Neutrophil (primary cell): ENCODE results near the gene SYT6.

Experiments used
- H3K27ac ChIP-seq: fragments of 200-600 bp; sonication (generic); 2 replicates; pipeline ENCODE4 v1.5.1; 2016; ENCODE audit warnings: mild to moderate bottlenecking, moderate library complexity
- H3K27me3 ChIP-seq: fragments of 200-600 bp; sonication (generic); 2 replicates; pipeline ENCODE4 v1.6.0; 2016; ENCODE audit warnings: mild to moderate bottlenecking
- H3K36me3 ChIP-seq: fragments of 200-600 bp; sonication (generic); 2 replicates; pipeline ENCODE4 v1.5.1; 2017
- H3K4me1 ChIP-seq, 2 experiments: fragments of 200-600 bp in 1 of 2; sonication (generic) in 1 of 2; 1 replicate in 1 of 2; 2 replicates in 1 of 2; pipeline versions ENCODE4 v1.5.1 to v1.6.1; 2013 to 2016; ENCODE audit warnings: low read depth in 1 of 2, low read length in 1 of 2, mild to moderate bottlenecking in 1 of 2, moderate library complexity in 1 of 2; ENCODE audit not compliant: control insufficient read depth in 1 of 2, insufficient read depth in 1 of 2
- H3K4me3 ChIP-seq, 2 experiments: fragments of 200-600 bp in 1 of 2; sonication (generic) in 1 of 2; 1 replicate in 1 of 2; 2 replicates in 1 of 2; pipeline ENCODE4 v1.5.1; 2013 to 2016; ENCODE audit warnings: low read depth in 1 of 2, low read length in 1 of 2, mild to moderate bottlenecking in 1 of 2, moderate library complexity in 1 of 2
- H3K9me3 ChIP-seq: fragments of 200-600 bp; sonication (generic); 2 replicates; pipeline ENCODE4 v1.5.1; 2016
- TF ChIP-seq, protein P1 (sequence below): fragments of 200-600 bp; sonication (generic); IDR thresholded peaks from 2 replicates; pipeline ENCODE4 v1.5.1; 2016; ENCODE audit warnings: antibody characterized with exemption

Gene SYT6

DNA sequence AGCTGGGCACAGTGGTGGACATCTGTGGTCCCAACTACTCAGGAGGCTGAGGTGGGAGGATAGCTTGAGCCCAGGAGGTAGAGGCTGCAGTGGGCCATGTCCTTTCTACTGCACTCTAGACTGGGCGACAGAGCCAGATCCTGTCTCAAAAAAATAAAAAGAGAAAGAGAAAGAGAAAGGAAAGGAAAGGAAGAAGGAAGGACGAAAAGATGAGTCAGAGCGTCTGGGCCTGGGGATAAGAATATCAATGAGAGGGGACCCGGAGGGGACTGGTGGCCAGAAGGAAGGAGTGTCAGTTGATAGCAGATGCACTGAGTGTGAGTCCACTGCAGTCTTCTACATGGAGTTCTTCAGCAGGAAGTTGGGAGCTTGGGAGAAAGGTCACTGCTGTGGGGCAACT is 75.6 kb downstream of the SYT6 start:
- TF ChIP-seq, protein P1, sequence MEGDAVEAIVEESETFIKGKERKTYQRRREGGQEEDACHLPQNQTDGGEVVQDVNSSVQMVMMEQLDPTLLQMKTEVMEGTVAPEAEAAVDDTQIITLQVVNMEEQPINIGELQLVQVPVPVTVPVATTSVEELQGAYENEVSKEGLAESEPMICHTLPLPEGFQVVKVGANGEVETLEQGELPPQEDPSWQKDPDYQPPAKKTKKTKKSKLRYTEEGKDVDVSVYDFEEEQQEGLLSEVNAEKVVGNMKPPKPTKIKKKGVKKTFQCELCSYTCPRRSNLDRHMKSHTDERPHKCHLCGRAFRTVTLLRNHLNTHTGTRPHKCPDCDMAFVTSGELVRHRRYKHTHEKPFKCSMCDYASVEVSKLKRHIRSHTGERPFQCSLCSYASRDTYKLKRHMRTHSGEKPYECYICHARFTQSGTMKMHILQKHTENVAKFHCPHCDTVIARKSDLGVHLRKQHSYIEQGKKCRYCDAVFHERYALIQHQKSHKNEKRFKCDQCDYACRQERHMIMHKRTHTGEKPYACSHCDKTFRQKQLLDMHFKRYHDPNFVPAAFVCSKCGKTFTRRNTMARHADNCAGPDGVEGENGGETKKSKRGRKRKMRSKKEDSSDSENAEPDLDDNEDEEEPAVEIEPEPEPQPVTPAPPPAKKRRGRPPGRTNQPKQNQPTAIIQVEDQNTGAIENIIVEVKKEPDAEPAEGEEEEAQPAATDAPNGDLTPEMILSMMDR: no peak
- no peaks in the 10 kb centered on the region for H3K4me1 ChIP-seq
- no peak overlapping the region for H3K4me3 ChIP-seq
- H3K27ac ChIP-seq: no peak overlapping the region
- no peaks in the 10 kb centered on the region for H3K9me3 ChIP-seq
- no peaks in the 10 kb centered on the region for H3K27me3 ChIP-seq
- no peaks in the 10 kb centered on the region for H3K36me3 ChIP-seq

DNA sequence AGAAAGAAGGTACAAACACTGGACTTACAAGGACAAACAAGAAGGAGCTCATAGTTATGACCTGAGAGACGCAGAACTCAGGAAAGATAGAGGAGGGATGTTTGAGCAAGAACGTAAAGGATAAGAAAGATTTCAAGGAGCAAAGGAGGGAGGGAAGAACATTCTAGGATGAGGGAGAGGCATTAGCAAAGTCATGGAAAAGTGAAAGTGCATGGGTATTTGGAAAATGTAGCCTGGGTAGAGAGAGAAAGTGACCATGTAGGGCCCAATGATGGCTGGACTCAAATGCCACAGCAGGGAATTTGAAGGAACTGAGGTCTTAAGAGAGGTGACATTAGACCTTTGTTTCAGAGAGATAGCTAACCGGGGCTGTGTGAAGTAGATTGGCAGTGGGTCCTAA is 76.5 kb downstream of the SYT6 start:
- Histone ChIP-seq H3K9me3 (no peaks in the 10 kb centered on the region), H3K36me3 (no peaks in the 10 kb centered on the region), H3K27me3 (no peaks in the 10 kb centered on the region), H3K4me1 (no peaks in the 10 kb centered on the region), H3K4me3 (no peak overlapping the region), H3K27ac (no peak overlapping the region)
- TF ChIP-seq, protein P1: no peak

DNA sequence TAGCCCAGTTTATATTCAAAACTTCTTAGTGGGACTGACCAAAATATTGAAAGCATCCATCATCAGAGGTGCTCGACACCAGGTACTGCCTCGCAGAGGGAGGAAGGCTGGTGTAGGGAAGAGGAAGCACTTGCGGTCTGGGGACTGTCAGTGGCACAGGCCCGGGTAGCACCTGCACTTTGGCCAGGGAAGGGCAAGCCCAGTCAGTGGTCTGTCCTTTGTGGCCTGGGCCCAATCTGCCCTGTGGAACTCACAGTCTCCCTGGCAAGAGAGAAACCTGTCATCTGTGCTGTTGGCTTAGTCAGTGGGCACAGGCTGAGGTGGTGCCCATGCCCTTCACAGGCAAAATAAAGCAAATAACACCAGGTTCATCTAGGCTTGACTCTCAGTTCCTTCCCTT is 77.4 kb downstream of the SYT6 start:
- Histone ChIP-seq H3K9me3 (peaks cover 4% of the 10 kb centered on the region), H3K4me3 (no peak overlapping the region), H3K27ac (no peak overlapping the region), H3K36me3 (no peaks in the 10 kb centered on the region), H3K27me3 (no peaks in the 10 kb centered on the region), H3K4me1 (no peaks in the 10 kb centered on the region)
- TF ChIP-seq, protein P1: no peak

DNA sequence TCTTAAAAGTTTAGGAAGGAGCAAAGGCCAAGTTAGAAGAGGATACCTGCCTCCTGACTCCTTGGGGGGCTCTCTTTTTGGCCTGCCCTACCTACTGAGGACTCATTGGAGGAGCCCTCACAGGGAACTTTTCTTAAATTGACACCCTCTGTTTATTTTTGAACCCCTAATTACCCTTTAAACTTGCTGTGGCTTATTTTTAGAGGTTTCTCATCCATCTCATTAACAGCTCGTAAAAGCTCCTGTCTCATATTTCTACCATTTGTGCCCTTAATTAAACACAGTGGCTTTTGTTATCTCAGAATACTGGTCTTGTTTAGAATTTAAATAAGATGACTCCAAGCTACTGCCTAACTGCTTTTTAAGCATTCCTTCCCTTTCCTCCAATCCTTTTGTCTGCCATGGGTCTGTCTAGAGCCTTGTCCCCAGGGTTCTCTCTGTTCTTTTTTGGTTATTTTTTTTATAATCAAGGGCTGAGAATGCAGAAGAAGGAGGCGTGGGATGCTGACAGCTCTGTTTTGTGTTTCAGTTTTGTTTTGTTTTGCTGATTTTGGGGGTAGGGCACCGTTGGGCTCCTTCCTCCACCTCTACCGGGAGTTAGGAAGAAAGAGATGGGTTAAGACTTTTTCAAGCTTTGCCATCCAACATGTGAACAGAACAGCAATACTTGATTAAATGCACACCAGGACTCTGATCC is 78.0 kb downstream of the SYT6 start:
- no peaks in the 10 kb centered on the region for H3K27me3 ChIP-seq
- no peaks in the 10 kb centered on the region for H3K36me3 ChIP-seq
- no peak overlapping the region for H3K4me3 ChIP-seq
- H3K4me1 ChIP-seq: no peaks in the 10 kb centered on the region
- H3K27ac ChIP-seq: no peak overlapping the region
- TF ChIP-seq, protein P1: no peak
- peaks cover 4% of the 10 kb centered on the region for H3K9me3 ChIP-seq

DNA sequence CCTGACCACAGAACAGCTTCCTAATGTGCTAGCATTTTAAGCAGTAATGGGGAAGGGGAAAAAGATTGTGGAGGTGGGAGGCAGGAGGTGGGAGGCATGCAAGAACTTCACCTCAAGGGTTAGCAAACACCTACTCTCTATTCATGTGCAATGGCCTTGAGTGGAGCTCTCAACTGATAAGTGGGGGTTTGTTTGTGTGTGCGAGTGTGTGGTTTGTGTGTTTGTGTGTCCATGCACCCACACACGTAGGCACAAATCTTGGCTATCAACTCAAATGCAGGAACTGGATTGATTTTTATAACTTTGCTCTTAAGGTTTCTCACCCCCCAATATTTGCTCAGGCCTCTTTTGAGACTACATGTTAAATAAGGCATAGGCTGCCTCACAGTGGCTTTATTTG is 78.6 kb downstream of the SYT6 start:
- TF ChIP-seq, protein P1: no peak
- no peak overlapping the region for H3K4me3 ChIP-seq
- H3K27me3 ChIP-seq: no peaks in the 10 kb centered on the region
- H3K9me3 ChIP-seq: peaks cover 4% of the 10 kb centered on the region
- no peaks in the 10 kb centered on the region for H3K36me3 ChIP-seq
- H3K4me1 ChIP-seq: no peaks in the 10 kb centered on the region
- no peak overlapping the region for H3K27ac ChIP-seq
